Spleen (tissue), 11 donors: ENCODE data around the gene KLHL14. TPM values are rescaled to one million over a fixed set of nuclear protein-coding genes. Genes with fewer than 3 reads are reported as not detected.
"Not testable (repeated sequence)": the region's sequence is repeated elsewhere in the genome, so short reads cannot be mapped to it uniquely, and the experiment has no call there.

Experiments
- DNase-seq: peaks from one replicate; pipeline ENCODE4 v3.0.0-alpha.2; 2020
- H3K27ac ChIP-seq, 8 donors: fragments of 200-600 bp; sonication (generic) in 7 of 8; 1 replicate in 4 of 8; 2 replicates in 4 of 8; pipeline versions ENCODE4 v1.5.0 to v1.8.0; 2016 to 2021; ENCODE audit warnings: inconsistent platforms in 4 of 8, mild to moderate bottlenecking in 4 of 8, moderate library complexity in 1 of 8
- H3K27me3 ChIP-seq, 7 donors: fragments of 200-600 bp; sonication (generic) in 6 of 7; replicated peaks in 1 of 7; 1 replicate in 4 of 7; 2 replicates in 3 of 7; pipeline versions ENCODE4 v1.5.0 to v1.8.0; 2016 to 2021; ENCODE audit warnings: inconsistent platforms in 3 of 7, mild to moderate bottlenecking in 1 of 7
- H3K36me3 ChIP-seq, 6 donors: fragments of 200-600 bp; sonication (generic) in 5 of 6; 1 replicate in 4 of 6; 2 replicates in 2 of 6; pipeline versions ENCODE4 v1.5.0 to v1.8.0; 2016 to 2021; ENCODE audit warnings: inconsistent platforms in 2 of 6
- H3K4me1 ChIP-seq, 6 donors: fragments of 200-600 bp; sonication (generic) in 5 of 6; 1 replicate in 3 of 6; 2 replicates in 3 of 6; pipeline versions ENCODE4 v1.5.0 to v1.8.0; 2016 to 2021; ENCODE audit warnings: inconsistent platforms in 3 of 6
- H3K4me3 ChIP-seq, 8 donors: fragments of 200-600 bp; sonication (generic) in 7 of 8; 1 replicate in 4 of 8; 2 replicates in 4 of 8; pipeline versions ENCODE4 v1.5.0 to v1.8.0; 2016 to 2021; ENCODE audit warnings: inconsistent platforms in 4 of 8, mild to moderate bottlenecking in 4 of 8, moderate library complexity in 2 of 8
- H3K9me3 ChIP-seq, 8 donors: fragments of 200-600 bp; sonication (generic) in 7 of 8; 1 replicate in 4 of 8; 2 replicates in 4 of 8; pipeline versions ENCODE4 v1.5.0 to v1.8.0; 2016 to 2021; ENCODE audit warnings: inconsistent platforms in 4 of 8
- CTCF ChIP-seq, 11 experiments: fragments of 200-600 bp in 7 of 11; fragments of 450-650 bp in 4 of 11; sonication (generic) in 4 of 11; IDR thresholded peaks in 8 of 11; conservative IDR thresholded peaks in 3 of 11; 1 replicate in 7 of 11; 2 replicates in 4 of 11; pipeline versions ENCODE4 v1.4.0 to v1.8.0; 2016 to 2021; ENCODE audit warnings: antibody characterized with exemption in 11 of 11, inconsistent platforms in 4 of 11, mild to moderate bottlenecking in 1 of 11
- POLR2A ChIP-seq, 3 donors: fragments of 450-650 bp; IDR thresholded peaks; one replicate each; pipeline ENCODE4 v1.5.1; 2017; ENCODE audit warnings: antibody characterized with exemption in 3 of 3, mild to moderate bottlenecking in 1 of 3
- POLR2AphosphoS5 ChIP-seq, 3 donors: sonication (generic); formaldehyde crosslinking; IDR thresholded peaks; one replicate each; pipeline ENCODE4 v1.5.1; 2017; ENCODE audit warnings: antibody characterized with exemption in 3 of 3
- WGBS, 5 donors: extraction: QIAGEN DNeasy Blood & Tissue Kit in 3 of 5; methylation state at CpG; one replicate each; pipeline versions ENCODE4 v1.1.5 to v1.1.7; 2013 to 2018; 5-methylcytosine and 5-hydroxymethylcytosine counted together
- intact Hi-C: fragments of 100-400 bp; cut with DNase I; formaldehyde crosslinking; loops from one replicate; pipeline ENCODE4 v1.15.0; 2023; ENCODE audit warnings: low total_unique reads
- polyA plus RNA-seq, 3 donors: library from polyadenylated mRNA; stranded (reverse); fragments of 200-250 nt; gene quantifications; one replicate each; pipeline ENCODE4 v1.2.1, GENCODE V29; 2013
- total RNA-seq, 7 donors: library from RNA; depleted of rRNA in 3 of 7; stranded (reverse); fragments of >200 nt in 3 of 7; fragmentation: NEBNext Ultra II Directional in 4 of 7; extraction: Animal tissue kit (Norgen Biotek cat#: 25700) in 4 of 7; gene quantifications; one replicate each; pipeline versions ENCODE4 v1.1.0 to v1.2.1, GENCODE V29; 2016 to 2021
- donor health status: healthy with polysubstance abuse.
- donor health status: DM: no; HTN: no; CAD: no; lungs with moderate emphysema.
- donor health status: DM: no; HTN: no; CAD: no.
- donor health status: Bipolar disorder and iron deficiency.
- donor health status: healthy.
- donor health status: DM: no; HTN: no; CAD: no.
- donor health status: DM: yes; HTN: yes; CAD: no.

The KLHL14 gene
- total and polyA plus RNA-seq, 10 donors = 9.4 to 41.4 (median 17.5) TPM

- TF ChIP-seq POLR2AphosphoS5 (IDR thresholded peaks at IDR 0.05) (no peak), CTCF (IDR thresholded peaks at IDR 0.05 in 8 of 11, conservative IDR thresholded peaks at IDR 0.05 in 3 of 11) (no peak), POLR2A (IDR thresholded peaks at IDR 0.05) (no peak)
- intact Hi-C loops = no loop called here
- no peak for DNase-seq
Observed at GRCh38 chr18:32798209-32798960, 25.6 kb upstream of the KLHL14 start.

GRCh38 chr18:32794667-32795066 is 21.8 kb upstream of the KLHL14 start:
- intact Hi-C loops, H3K4me3 ChIP-seq, H3K36me3 ChIP-seq, H3K27ac ChIP-seq, DNase-seq, H3K27me3 ChIP-seq, H3K4me1 ChIP-seq: not testable (repeated sequence)
- peaks cover 0 to 36% (median 16%) of the 10 kb centered on the region in 8 donors for H3K9me3 ChIP-seq
- 91 to 97% (median 95%) methylated on average over 23 to 31 of the region's 31 CpGs for WGBS, 5 donors

More at GRCh38 chr18:32798209-32798960, 25.6 kb upstream of the KLHL14 start:
- Histone ChIP-seq H3K27ac (no peak overlapping the region), H3K36me3 (no peaks in the 10 kb centered on the region), H3K4me1 (peaks cover 0 to 13% (median 0%) of the 10 kb centered on the region in 6 donors), H3K4me3 (no peak overlapping the region), H3K9me3 (peaks cover 0 to 36% (median 16%) of the 10 kb centered on the region in 8 donors), H3K27me3 (no peaks in the 10 kb centered on the region)
- WGBS, 5 donors = 74 to 85% (median 79%) methylated on average over 4 of the region's 4 CpGs

- TF ChIP-seq POLR2AphosphoS5 (IDR thresholded peaks at IDR 0.05) (no peak), CTCF (IDR thresholded peaks at IDR 0.05 in 8 of 11, conservative IDR thresholded peaks at IDR 0.05 in 3 of 11) (no peak), POLR2A (IDR thresholded peaks at IDR 0.05) (no peak)
- DNase-seq = no peak
- Histone ChIP-seq H3K27ac (no peak overlapping the region), H3K36me3 (no peaks in the 10 kb centered on the region), H3K4me1 (no peaks in the 10 kb centered on the region), H3K27me3 (no peaks in the 10 kb centered on the region), H3K4me3 (no peak overlapping the region), H3K9me3 (no peaks in the 10 kb centered on the region)
- WGBS, 5 donors = 77 to 87% (median 79%) methylated on average over 1 of the region's 1 CpG
- intact Hi-C loops = no loop called here
Observed at GRCh38 chr18:32779010-32779409, 6.2 kb upstream of the KLHL14 start.

GRCh38 chr18:32777049-32777448 is 4.2 kb upstream of the KLHL14 start:
- 81 to 89% (median 83%) methylated on average over 2 of the region's 2 CpGs for WGBS, 5 donors
- Histone ChIP-seq H3K36me3 (no peaks in the 10 kb centered on the region), H3K27ac (no peak overlapping the region), H3K9me3 (no peaks in the 10 kb centered on the region), H3K4me1 (peaks cover 0 to 16% (median 5%) of the 10 kb centered on the region in 6 donors), H3K27me3 (peaks cover 0 to 17% (median 0%) of the 10 kb centered on the region in 7 donors), H3K4me3 (no peak overlapping the region)
- intact Hi-C loops = no loop called here
- no peak for DNase-seq
- TF ChIP-seq POLR2A (IDR thresholded peaks at IDR 0.05) (no peak), CTCF (IDR thresholded peaks at IDR 0.05 in 8 of 11, conservative IDR thresholded peaks at IDR 0.05 in 3 of 11) (no peak), POLR2AphosphoS5 (IDR thresholded peaks at IDR 0.05) (no peak)
